Type B pancreatic cell (in vitro differentiated cells): ENCODE measurements around the gene AASS. TPM values are rescaled to one million over a fixed set of nuclear protein-coding genes. Genes with fewer than 3 reads are reported as not detected.
"Not testable (repeated sequence)": the region's sequence is repeated elsewhere in the genome, so short reads cannot be mapped to it uniquely, and the experiment has no call there.

ENCODE experiments used
- DNase-seq: peaks from one replicate; pipeline ENCODE4 v3.0.0; 2021; ENCODE audit warnings: mixed read lengths; ENCODE audit not compliant: unreplicated experiment; ENCODE audit errors: extremely low spot score
- H3K27ac Mint-ChIP-seq: 2 replicates; pipeline ENCODE4 v1.8.0; 2021; ENCODE audit warnings: mild to moderate bottlenecking, mixed read lengths
- H3K27me3 Mint-ChIP-seq: 2 replicates; pipeline ENCODE4 v1.8.0; 2021; ENCODE audit warnings: mixed read lengths
- H3K36me3 Mint-ChIP-seq: 2 replicates; pipeline ENCODE4 v1.8.0; 2021; ENCODE audit warnings: mixed read lengths
- H3K4me1 Mint-ChIP-seq: one replicate; pipeline ENCODE4 v1.8.0; 2021; ENCODE audit warnings: mixed read lengths; ENCODE audit not compliant: unreplicated experiment
- H3K4me3 Mint-ChIP-seq: 2 replicates; pipeline ENCODE4 v1.8.0; 2021; ENCODE audit warnings: mild to moderate bottlenecking, mixed read lengths
- H3K9me3 Mint-ChIP-seq: 2 replicates; pipeline ENCODE4 v1.8.0; 2021; ENCODE audit warnings: mixed read lengths
- CTCF ChIP-seq: fragments of 200-600 bp; sonication (generic); conservative IDR thresholded peaks from 2 replicates; pipeline ENCODE4 v1.5.0; 2021; ENCODE audit warnings: antibody characterized with exemption, mild to moderate bottlenecking
- total RNA-seq: library from RNA; stranded (reverse); gene quantifications from 2 replicates; pipeline ENCODE4 v1.2.1, GENCODE V29; 2021; ENCODE audit warnings: low replicate concordance

Gene AASS
- total RNA-seq, 1 donor from 2014 or later, result 40.8 TPM

GRCh38 chr7:122136078-122136477 is 8.0 kb downstream of the AASS start:
- Mint-ChIP-seq H3K27ac (no peak overlapping the region), H3K4me3 (no peak overlapping the region), H3K36me3 (peaks cover 9% of the 10 kb centered on the region), H3K4me1 (peaks cover 21% of the 10 kb centered on the region), H3K27me3 (no peaks in the 10 kb centered on the region), H3K9me3 (no peaks in the 10 kb centered on the region)
- DNase-seq, result no peak
- no peak for TF ChIP-seq CTCF

GRCh38 chr7:122135275-122135674 is 8.8 kb downstream of the AASS start:
- no peak for TF ChIP-seq CTCF
- H3K27me3 Mint-ChIP-seq, result no peaks in the 10 kb centered on the region

GRCh38 chr7:122134793-122135192 is 9.3 kb downstream of the AASS start:
- H3K27ac Mint-ChIP-seq, DNase-seq, H3K4me3 Mint-ChIP-seq, H3K36me3 Mint-ChIP-seq, H3K9me3 Mint-ChIP-seq, H3K27me3 Mint-ChIP-seq: not testable (repeated sequence)
- H3K4me1 Mint-ChIP-seq, result peaks cover 21% of the 10 kb centered on the region

More at GRCh38 chr7:122135275-122135674, 8.8 kb downstream of the AASS start:
- no peak for DNase-seq
- H3K4me3 Mint-ChIP-seq, result no peak overlapping the region
- H3K4me1 Mint-ChIP-seq, result peaks cover 21% of the 10 kb centered on the region
- no peak overlapping the region for H3K27ac Mint-ChIP-seq
- peaks cover 9% of the 10 kb centered on the region for H3K36me3 Mint-ChIP-seq
- H3K9me3 Mint-ChIP-seq, result no peaks in the 10 kb centered on the region

- no peaks in the 10 kb centered on the region for H3K27me3 Mint-ChIP-seq
- peaks cover 9% of the 10 kb centered on the region for H3K36me3 Mint-ChIP-seq
- H3K9me3 Mint-ChIP-seq, result no peaks in the 10 kb centered on the region
- no peak overlapping the region for H3K4me3 Mint-ChIP-seq
- no peak overlapping the region for H3K27ac Mint-ChIP-seq
- peaks cover 21% of the 10 kb centered on the region for H3K4me1 Mint-ChIP-seq
- TF ChIP-seq CTCF, result no peak
- no peak for DNase-seq
Measured at GRCh38 chr7:122133477-122133876, 10.6 kb downstream of the AASS start.

GRCh38 chr7:122132341-122132740 is 11.7 kb downstream of the AASS start:
- H3K4me1 Mint-ChIP-seq, result peaks cover 15% of the 10 kb centered on the region
- no peak overlapping the region for H3K4me3 Mint-ChIP-seq
- H3K9me3 Mint-ChIP-seq, result no peaks in the 10 kb centered on the region
- H3K27me3 Mint-ChIP-seq, result no peaks in the 10 kb centered on the region
- H3K27ac Mint-ChIP-seq, result no peak overlapping the region
- no peak for TF ChIP-seq CTCF
- peaks cover 15% of the 10 kb centered on the region for H3K36me3 Mint-ChIP-seq
- no peak for DNase-seq

GRCh38 chr7:122123746-122124145 is 20.3 kb downstream of the AASS start:
- H3K27ac Mint-ChIP-seq, result no peak overlapping the region
- H3K4me1 Mint-ChIP-seq, result no peaks in the 10 kb centered on the region
- TF ChIP-seq CTCF, result no peak
- H3K36me3 Mint-ChIP-seq, result peaks cover 31% of the 10 kb centered on the region
- H3K27me3 Mint-ChIP-seq, result no peaks in the 10 kb centered on the region
- no peak overlapping the region for H3K4me3 Mint-ChIP-seq
- no peak for DNase-seq
- H3K9me3 Mint-ChIP-seq, result no peaks in the 10 kb centered on the region
